GM21786 (cell line): ENCODE data around the gene OR8K3.

Source experiments
- ATAC-seq: cut with Tn5 transposase; IDR thresholded peaks from one replicate; pipeline ENCODE4 v1.9.1; 2021; ENCODE audit not compliant: unreplicated experiment

Gene OR8K3

GRCh38 chr11:56314844-56315243, at the start of gene OR8K3:
OR8K3 (plus strand) TSS chr11:56315144; CDS start chr11:56318307, 3,163 bp downstream.
- ATAC-seq = no peak

- no peak for ATAC-seq
Observed at GRCh38 chr11:56271092-56271491, 43.9 kb upstream of the OR8K3 start.

GRCh38 chr11:56273854-56274253, 41.1 kb upstream of the OR8K3 start, which contains the start of gene OR5T1:
OR5T1 (plus strand) TSS chr11:56274154; CDS start chr11:56275639, 1,485 bp downstream.
- no peak for ATAC-seq

GRCh38 chr11:56292154-56292553, 22.8 kb upstream of the OR8K3 start, which contains the start of gene OR8H1:
OR8H1 (minus strand) TSS chr11:56292254; CDS start chr11:56291062, 1,192 bp downstream.
- ATAC-seq = no peak

GRCh38 chr11:56296898-56297297, 18.0 kb upstream of the OR8K3 start:
- no peak for ATAC-seq

- ATAC-seq = no peak
Observed at GRCh38 chr11:56307836-56308235, 7.1 kb upstream of the OR8K3 start.

GRCh38 chr11:56331861-56332491, 17.0 kb downstream of the OR8K3 start:
- no peak for ATAC-seq

GRCh38 chr11:56333156-56333555, 18.2 kb downstream of the OR8K3 start:
- ATAC-seq = no peak

- ATAC-seq = no peak
Observed at GRCh38 chr11:56340289-56340688, 25.3 kb downstream of the OR8K3 start.

- no peak for ATAC-seq
Observed at GRCh38 chr11:56345739-56346138, 30.8 kb downstream of the OR8K3 start, which contains the start of gene OR8K1. OR8K1 (plus strand) TSS chr11:56346039; CDS start chr11:56346039, 0 bp downstream.

GRCh38 chr11:56353991-56354390, 39.0 kb downstream of the OR8K3 start, which contains the start of gene OR8J1:
OR8J1 (plus strand) TSS chr11:56354291; CDS start chr11:56360247, 5,956 bp downstream.
- ATAC-seq = no peak
